Suprapubic skin (tissue), 4 donors: ENCODE results near the gene KCNAB2.

Experiments
- EP300 ChIP-seq: sonication (generic); formaldehyde crosslinking; IDR thresholded peaks from one replicate; pipeline ENCODE4 v1.6.1; 2017; ENCODE audit warnings: antibody characterized with exemption
- POLR2A ChIP-seq, 2 donors: fragments of 450-650 bp; IDR thresholded peaks; one replicate each; pipeline ENCODE4 v1.6.1; 2017; ENCODE audit warnings: antibody characterized with exemption in 2 of 2, mild to moderate bottlenecking in 2 of 2, moderate library complexity in 2 of 2
- POLR2AphosphoS5 ChIP-seq, 3 donors: sonication (generic); formaldehyde crosslinking; IDR thresholded peaks; one replicate each; pipeline ENCODE4 v1.6.1; 2017; ENCODE audit warnings: antibody characterized with exemption in 3 of 3
- TF ChIP-seq, protein P1 (sequence below), 2 donors: fragments of 200-600 bp in 1 of 2; fragments of 450-650 bp in 1 of 2; sonication (generic) in 1 of 2; IDR thresholded peaks; one replicate each; pipeline ENCODE4 v1.5.1; 2016 to 2019; ENCODE audit warnings: antibody characterized with exemption in 2 of 2, mild to moderate bottlenecking in 1 of 2, moderate library complexity in 1 of 2

DNA sequence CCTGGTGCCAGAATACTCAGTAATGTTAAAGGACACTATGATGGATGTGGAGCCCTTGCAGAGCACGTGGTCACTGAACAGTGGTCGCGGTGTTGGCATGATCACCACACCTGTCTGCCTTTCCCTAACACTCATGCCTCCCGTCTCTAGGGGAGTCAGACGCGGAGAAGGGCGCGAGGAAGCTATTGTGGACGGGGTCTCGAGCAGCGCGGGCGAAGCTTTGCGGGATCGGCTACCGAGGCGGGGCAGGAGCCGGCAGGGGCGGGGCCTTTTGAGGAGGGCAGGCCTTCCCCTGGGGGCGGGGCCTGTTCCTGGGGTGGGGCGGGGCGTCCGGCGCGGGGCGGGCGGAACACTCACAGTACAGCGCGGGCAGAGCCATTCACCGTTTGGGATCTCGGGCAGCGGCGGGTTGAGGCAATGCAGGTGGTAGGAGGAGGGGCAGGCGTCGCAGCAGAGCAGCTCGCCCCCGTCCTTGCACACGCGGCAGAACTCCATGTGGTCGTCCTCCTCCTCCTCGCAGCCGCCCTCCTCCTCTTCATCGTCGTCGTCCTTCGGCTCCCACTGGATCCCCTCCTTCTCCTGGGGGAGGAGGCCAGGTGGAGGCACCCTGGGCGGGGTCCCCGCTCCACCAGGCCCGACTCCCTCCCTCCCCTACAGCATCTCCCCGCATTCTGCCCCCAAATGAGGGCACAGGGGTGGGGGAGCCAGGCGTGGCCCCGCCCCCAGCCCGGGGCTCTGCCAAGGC is 103.0 kb downstream of the KCNAB2 start:
- TF ChIP-seq, protein P1, sequence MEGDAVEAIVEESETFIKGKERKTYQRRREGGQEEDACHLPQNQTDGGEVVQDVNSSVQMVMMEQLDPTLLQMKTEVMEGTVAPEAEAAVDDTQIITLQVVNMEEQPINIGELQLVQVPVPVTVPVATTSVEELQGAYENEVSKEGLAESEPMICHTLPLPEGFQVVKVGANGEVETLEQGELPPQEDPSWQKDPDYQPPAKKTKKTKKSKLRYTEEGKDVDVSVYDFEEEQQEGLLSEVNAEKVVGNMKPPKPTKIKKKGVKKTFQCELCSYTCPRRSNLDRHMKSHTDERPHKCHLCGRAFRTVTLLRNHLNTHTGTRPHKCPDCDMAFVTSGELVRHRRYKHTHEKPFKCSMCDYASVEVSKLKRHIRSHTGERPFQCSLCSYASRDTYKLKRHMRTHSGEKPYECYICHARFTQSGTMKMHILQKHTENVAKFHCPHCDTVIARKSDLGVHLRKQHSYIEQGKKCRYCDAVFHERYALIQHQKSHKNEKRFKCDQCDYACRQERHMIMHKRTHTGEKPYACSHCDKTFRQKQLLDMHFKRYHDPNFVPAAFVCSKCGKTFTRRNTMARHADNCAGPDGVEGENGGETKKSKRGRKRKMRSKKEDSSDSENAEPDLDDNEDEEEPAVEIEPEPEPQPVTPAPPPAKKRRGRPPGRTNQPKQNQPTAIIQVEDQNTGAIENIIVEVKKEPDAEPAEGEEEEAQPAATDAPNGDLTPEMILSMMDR (IDR thresholded peaks at IDR 0.05) = no peak
- TF ChIP-seq POLR2AphosphoS5 (IDR thresholded peaks at IDR 0.05) (no peak), POLR2A (IDR thresholded peaks at IDR 0.05) (no peak), EP300 (no peak)
